WTC11 (cell line): ENCODE measurements around the gene TRMO. TPM values are rescaled to one million over a fixed set of nuclear protein-coding genes. Genes with fewer than 3 reads are reported as not detected.

ENCODE experiments used
- ATAC-seq: fragments of 200-7000 bp; cut with Tn5 transposase; 2 replicates; pipeline ENCODE4 v1.10.0; 2021; ENCODE audit warnings: mild to moderate bottlenecking, moderate library complexity
- CTCF ChIA-PET: fragments of 300-600 bp; sonication (Branson Sonifier 250); formaldehyde crosslinking; loops from one replicate; lab custom pipeline; 2021; ENCODE audit warnings: antibody characterized with exemption; lab: Charles Lee
- POLR2A ChIA-PET: fragments of 350-600 bp; sonication (Branson Sonifier 250); formaldehyde crosslinking; loops from one replicate; lab custom pipeline; 2021; ENCODE audit warnings: antibody characterized with exemption; lab: Charles Lee
- DNase-seq: peaks from one replicate; pipeline ENCODE4 v3.0.0; 2021; ENCODE audit warnings: low spot score
- H3K27ac Mint-ChIP-seq: 2 replicates; pipeline ENCODE4 v1.8.0; 2021; ENCODE audit warnings: mixed read lengths
- H3K27me3 Mint-ChIP-seq: 2 replicates; pipeline ENCODE4 v1.8.0; 2021; ENCODE audit warnings: low read depth, mild to moderate bottlenecking, moderate library complexity, mixed read lengths
- H3K36me3 Mint-ChIP-seq: 2 replicates; pipeline ENCODE4 v1.8.0; 2021; ENCODE audit warnings: mixed read lengths
- H3K4me1 Mint-ChIP-seq: 2 replicates; pipeline ENCODE4 v1.8.0; 2022; ENCODE audit warnings: mixed read lengths
- H3K4me3 Mint-ChIP-seq: 2 replicates; pipeline ENCODE4 v1.8.0; 2021; ENCODE audit warnings: mild to moderate bottlenecking, moderate library complexity, mixed read lengths
- H3K9me3 Mint-ChIP-seq: 2 replicates; pipeline ENCODE4 v1.8.0; 2021; ENCODE audit warnings: mixed read lengths
- AFF4 ChIP-seq: sonication (generic); formaldehyde crosslinking; IDR thresholded peaks from 2 replicates; pipeline ENCODE4 v1.8.1; 2023; ENCODE audit warnings: mild to moderate bottlenecking, missing genetic modification reagents, borderline replicate concordance
- ESRRA ChIP-seq: sonication (generic); formaldehyde crosslinking; IDR thresholded peaks from 2 replicates; pipeline ENCODE4 v1.8.1; 2022; ENCODE audit warnings: mild to moderate bottlenecking, missing genetic modification reagents, borderline replicate concordance
- GRHL2 ChIP-seq: fragments of 250-450 bp; sonication (Bioruptor Pico); IDR thresholded peaks from 2 replicates; pipeline ENCODE4 v1.8.0; 2022; ENCODE audit warnings: mild to moderate bottlenecking, moderate library complexity; ENCODE audit not compliant: insufficient replicate concordance, severe bottlenecking
- NR3C1 ChIP-seq: sonication (generic); formaldehyde crosslinking; conservative IDR thresholded peaks from 2 replicates; pipeline ENCODE4 v1.8.1; 2023; ENCODE audit warnings: low read depth, mild to moderate bottlenecking, missing genetic modification reagents
- PRRX2 ChIP-seq: fragments of 250-450 bp; sonication (Bioruptor Pico); IDR thresholded peaks from 2 replicates; pipeline ENCODE4 v1.8.0; 2021; ENCODE audit warnings: mild to moderate bottlenecking
- STAT6 ChIP-seq: sonication (generic); formaldehyde crosslinking; conservative IDR thresholded peaks from 2 replicates; pipeline ENCODE4 v1.8.1; 2023; ENCODE audit warnings: mild to moderate bottlenecking, low read depth, missing genetic modification reagents, moderate library complexity
- ZNF423 ChIP-seq: fragments of 250-450 bp; sonication (Bioruptor Pico); IDR thresholded peaks from 2 replicates; pipeline ENCODE4 v2.1.2; 2022; ENCODE audit warnings: mild to moderate bottlenecking, moderate library complexity
- total RNA-seq: library from RNA; stranded (reverse); gene quantifications from 3 replicates; pipeline ENCODE4 v1.2.3, GENCODE V29; 2021
- TF ChIP-seq, protein P1 (sequence below): sonication (generic); formaldehyde crosslinking; IDR thresholded peaks from 2 replicates; pipeline ENCODE4 v1.8.1; 2023; ENCODE audit warnings: mild to moderate bottlenecking, missing genetic modification reagents
- TF ChIP-seq, protein P2 (sequence below): sonication (generic); formaldehyde crosslinking; IDR thresholded peaks from 2 replicates; pipeline ENCODE4 v1.8.0; 2022; ENCODE audit warnings: mild to moderate bottlenecking, missing genetic modification reagents
- TF ChIP-seq, protein P3 (sequence below): sonication (generic); formaldehyde crosslinking; IDR thresholded peaks from 2 replicates; pipeline ENCODE4 v1.8.1; 2023; ENCODE audit warnings: mild to moderate bottlenecking, missing genetic modification reagents, moderate library complexity
- TF ChIP-seq, protein P4 (sequence below): sonication (generic); formaldehyde crosslinking; conservative IDR thresholded peaks from 2 replicates; pipeline ENCODE4 v1.8.1; 2022; ENCODE audit warnings: mild to moderate bottlenecking, missing genetic modification reagents

TRMO gene
- total RNA-seq, 1 experiment from 2014 or later: 4.6 TPM

- CTCF ChIA-PET: interaction anchor here (0.8 to 3.3 kb wide), 2 partner anchors 9 to 15 kb away, joined by 3 to 12 read pairs; no protein-coding TSS in a partner anchor
Measured at GRCh38 chr9:97904725-97905124, 17.6 kb downstream of the TRMO start.

More at GRCh38 chr9:97904725-97905124, 17.6 kb downstream of the TRMO start:
- POLR2A ChIA-PET: no interaction called here
- H3K27me3 Mint-ChIP-seq: no peaks in the 10 kb centered on the region
- DNase-seq: no peak
- ATAC-seq: no peak
- TF ChIP-seq ZNF423 (CRISPR knock-in tag) (no peak), NR3C1 (CRISPR knock-in tag) (no peak), PRRX2 (CRISPR knock-in tag) (no peak), STAT6 (CRISPR knock-in tag) (no peak), GRHL2 (no peak), AFF4 (CRISPR knock-in tag) (no peak), ESRRA (CRISPR knock-in tag) (no peak)
- TF ChIP-seq, protein P1, sequence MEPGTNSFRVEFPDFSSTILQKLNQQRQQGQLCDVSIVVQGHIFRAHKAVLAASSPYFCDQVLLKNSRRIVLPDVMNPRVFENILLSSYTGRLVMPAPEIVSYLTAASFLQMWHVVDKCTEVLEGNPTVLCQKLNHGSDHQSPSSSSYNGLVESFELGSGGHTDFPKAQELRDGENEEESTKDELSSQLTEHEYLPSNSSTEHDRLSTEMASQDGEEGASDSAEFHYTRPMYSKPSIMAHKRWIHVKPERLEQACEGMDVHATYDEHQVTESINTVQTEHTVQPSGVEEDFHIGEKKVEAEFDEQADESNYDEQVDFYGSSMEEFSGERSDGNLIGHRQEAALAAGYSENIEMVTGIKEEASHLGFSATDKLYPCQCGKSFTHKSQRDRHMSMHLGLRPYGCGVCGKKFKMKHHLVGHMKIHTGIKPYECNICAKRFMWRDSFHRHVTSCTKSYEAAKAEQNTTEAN (CRISPR knock-in tag): no peak
- TF ChIP-seq, protein P2, sequence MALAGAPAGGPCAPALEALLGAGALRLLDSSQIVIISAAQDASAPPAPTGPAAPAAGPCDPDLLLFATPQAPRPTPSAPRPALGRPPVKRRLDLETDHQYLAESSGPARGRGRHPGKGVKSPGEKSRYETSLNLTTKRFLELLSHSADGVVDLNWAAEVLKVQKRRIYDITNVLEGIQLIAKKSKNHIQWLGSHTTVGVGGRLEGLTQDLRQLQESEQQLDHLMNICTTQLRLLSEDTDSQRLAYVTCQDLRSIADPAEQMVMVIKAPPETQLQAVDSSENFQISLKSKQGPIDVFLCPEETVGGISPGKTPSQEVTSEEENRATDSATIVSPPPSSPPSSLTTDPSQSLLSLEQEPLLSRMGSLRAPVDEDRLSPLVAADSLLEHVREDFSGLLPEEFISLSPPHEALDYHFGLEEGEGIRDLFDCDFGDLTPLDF (CRISPR knock-in tag): no peak
- TF ChIP-seq, protein P3, sequence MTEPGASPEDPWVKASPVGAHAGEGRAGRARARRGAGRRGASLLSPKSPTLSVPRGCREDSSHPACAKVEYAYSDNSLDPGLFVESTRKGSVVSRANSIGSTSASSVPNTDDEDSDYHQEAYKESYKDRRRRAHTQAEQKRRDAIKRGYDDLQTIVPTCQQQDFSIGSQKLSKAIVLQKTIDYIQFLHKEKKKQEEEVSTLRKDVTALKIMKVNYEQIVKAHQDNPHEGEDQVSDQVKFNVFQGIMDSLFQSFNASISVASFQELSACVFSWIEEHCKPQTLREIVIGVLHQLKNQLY (CRISPR knock-in tag): no peak
- TF ChIP-seq, protein P4, sequence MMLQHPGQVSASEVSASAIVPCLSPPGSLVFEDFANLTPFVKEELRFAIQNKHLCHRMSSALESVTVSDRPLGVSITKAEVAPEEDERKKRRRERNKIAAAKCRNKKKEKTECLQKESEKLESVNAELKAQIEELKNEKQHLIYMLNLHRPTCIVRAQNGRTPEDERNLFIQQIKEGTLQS (CRISPR knock-in tag): no peak
- peaks cover 3% of the 10 kb centered on the region; the same call in 1 of the 2 replicates for H3K36me3 Mint-ChIP-seq
- no peak overlapping the region for H3K27ac Mint-ChIP-seq
- no peaks in the 10 kb centered on the region for H3K9me3 Mint-ChIP-seq
- H3K4me3 Mint-ChIP-seq: no peak overlapping the region
- 0 out of 2 replicates have a peak, but pooled peaks cover 3% of the 10 kb centered on the region for H3K4me1 Mint-ChIP-seq
